Lung (tissue), 12 donors: ENCODE measurements around the gene CNTNAP2. TPM values are rescaled to one million over a fixed set of nuclear protein-coding genes. Genes with fewer than 3 reads are reported as not detected.
"Not testable (repeated sequence)": the region's sequence is repeated elsewhere in the genome, so short reads cannot be mapped to it uniquely, and the experiment has no call there.

Experiments
- ATAC-seq: fragments of 200-7000 bp; cut with Tn5 transposase; one replicate; pipeline ENCODE4 v1.9.1; 2020; ENCODE audit warnings: moderate number of reproducible peaks; ENCODE audit not compliant: insufficient read depth, low FRiP score
- DNase-seq, 3 donors: peaks; one replicate each; pipeline ENCODE4 v3.0.0-alpha.2; 2013 to 2017
- H3K27ac ChIP-seq, 2 donors: one replicate each; pipeline ENCODE4 v1.5.1; 2013; ENCODE audit warnings: mild to moderate bottlenecking in 2 of 2, moderate library complexity in 2 of 2, control low read depth in 1 of 2, inconsistent platforms in 1 of 2, low read depth in 1 of 2, low read length in 1 of 2
- H3K27me3 ChIP-seq, 3 donors: one replicate each; pipeline ENCODE4 v1.5.1; 2013; ENCODE audit warnings: low read length in 2 of 3; ENCODE audit not compliant: control insufficient read depth in 3 of 3, insufficient read depth in 3 of 3
- H3K36me3 ChIP-seq, 4 donors: one replicate each; pipeline ENCODE4 v1.5.1; 2013; ENCODE audit warnings: low read length in 4 of 4, mild to moderate bottlenecking in 1 of 4, moderate library complexity in 1 of 4; ENCODE audit not compliant: control insufficient read depth in 4 of 4, insufficient read depth in 4 of 4
- H3K4me1 ChIP-seq, 5 donors: one replicate each; pipeline ENCODE4 v1.5.1; 2013; ENCODE audit warnings: low read length in 5 of 5, mild to moderate bottlenecking in 2 of 5, moderate library complexity in 1 of 5; ENCODE audit not compliant: control insufficient read depth in 5 of 5, insufficient read depth in 5 of 5
- H3K4me3 ChIP-seq: one replicate; pipeline ENCODE4 v1.5.1; 2013; ENCODE audit warnings: mild to moderate bottlenecking, control low read depth, moderate library complexity
- H3K9ac ChIP-seq, 2 donors: one replicate each; pipeline ENCODE4 v1.5.1; 2013; ENCODE audit warnings: low read length in 2 of 2, control low read depth in 1 of 2; ENCODE audit not compliant: insufficient read depth in 1 of 2
- H3K9me3 ChIP-seq, 4 donors: one replicate each; pipeline ENCODE4 v1.5.1; 2013; ENCODE audit warnings: low read length in 3 of 4, mild to moderate bottlenecking in 1 of 4, moderate library complexity in 1 of 4; ENCODE audit not compliant: control insufficient read depth in 4 of 4, insufficient read depth in 3 of 4
- WGBS, 2 donors: extraction: QIAGEN DNeasy Blood & Tissue Kit; methylation state at CpG; one replicate each; pipeline ENCODE4 v1.1.7; 2013; 5-methylcytosine and 5-hydroxymethylcytosine counted together
- polyA plus RNA-seq, 2 donors: library from polyadenylated mRNA; stranded (reverse); fragments of 200-250 nt; gene quantifications; one replicate each; pipeline ENCODE4 v1.2.1, GENCODE V29; 2013
- total RNA-seq, 2 donors: library from RNA; depleted of rRNA in 1 of 2; stranded (reverse); fragments of >200 nt in 1 of 2; gene quantifications; one replicate each; pipeline ENCODE4 v1.2.1, GENCODE V29; 2014 to 2021
- TF ChIP-seq, protein P1 (sequence below): IDR thresholded peaks from 2 replicates; pipeline ENCODE4 v1.5.1; 2012; ENCODE audit warnings: mild to moderate bottlenecking; ENCODE audit errors: control extremely low read depth, extremely low read depth
- donor health status: control.
- donor health status: control.
- donor health status: Bipolar disorder and iron deficiency.
- donor health status: healthy.
- donor health status: DM: yes; HTN: yes; CAD: no.

CNTNAP2 gene
- total and polyA plus RNA-seq, 4 donors, result 0.18 to 45.3 (median 0.52) TPM

DNA sequence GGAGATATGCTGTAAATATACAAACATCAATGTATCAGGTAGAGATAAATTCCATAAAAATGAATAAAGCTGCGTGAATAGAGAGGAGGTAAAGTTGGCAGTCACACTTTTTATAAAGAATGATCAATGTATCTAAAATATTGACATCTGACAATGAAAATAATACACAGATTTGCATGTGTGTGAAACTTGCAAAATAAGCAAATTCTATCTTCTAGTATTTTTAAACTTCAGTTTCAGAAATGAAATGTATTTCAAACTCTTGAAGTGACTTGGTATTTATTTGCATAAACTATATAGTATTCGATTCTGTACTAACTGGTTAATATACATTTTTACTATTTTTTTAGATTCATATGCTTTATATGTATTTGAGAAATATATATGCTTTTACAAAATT, 986.6 kb downstream of the CNTNAP2 start:
- Histone ChIP-seq H3K36me3 (no peaks in the 10 kb centered on the region), H3K27ac (no peak overlapping the region), H3K4me1 (no peaks in the 10 kb centered on the region), H3K4me3 (no peak overlapping the region), H3K27me3 (no peaks in the 10 kb centered on the region), H3K9ac (no peak overlapping the region), H3K9me3 (peaks cover 0 to 6% (median 0%) of the 10 kb centered on the region in 4 donors)
- DNase-seq, result no peak
- WGBS, 2 donors, result 58 to 70% methylated on average over 2 of the region's 2 CpGs
- no peak for ATAC-seq
- TF ChIP-seq, protein P1, sequence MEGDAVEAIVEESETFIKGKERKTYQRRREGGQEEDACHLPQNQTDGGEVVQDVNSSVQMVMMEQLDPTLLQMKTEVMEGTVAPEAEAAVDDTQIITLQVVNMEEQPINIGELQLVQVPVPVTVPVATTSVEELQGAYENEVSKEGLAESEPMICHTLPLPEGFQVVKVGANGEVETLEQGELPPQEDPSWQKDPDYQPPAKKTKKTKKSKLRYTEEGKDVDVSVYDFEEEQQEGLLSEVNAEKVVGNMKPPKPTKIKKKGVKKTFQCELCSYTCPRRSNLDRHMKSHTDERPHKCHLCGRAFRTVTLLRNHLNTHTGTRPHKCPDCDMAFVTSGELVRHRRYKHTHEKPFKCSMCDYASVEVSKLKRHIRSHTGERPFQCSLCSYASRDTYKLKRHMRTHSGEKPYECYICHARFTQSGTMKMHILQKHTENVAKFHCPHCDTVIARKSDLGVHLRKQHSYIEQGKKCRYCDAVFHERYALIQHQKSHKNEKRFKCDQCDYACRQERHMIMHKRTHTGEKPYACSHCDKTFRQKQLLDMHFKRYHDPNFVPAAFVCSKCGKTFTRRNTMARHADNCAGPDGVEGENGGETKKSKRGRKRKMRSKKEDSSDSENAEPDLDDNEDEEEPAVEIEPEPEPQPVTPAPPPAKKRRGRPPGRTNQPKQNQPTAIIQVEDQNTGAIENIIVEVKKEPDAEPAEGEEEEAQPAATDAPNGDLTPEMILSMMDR, result no peak

- no peaks in the 10 kb centered on the region for H3K4me1 ChIP-seq
- WGBS, 2 donors, result 39 to 49% methylated on average over 2 of the region's 2 CpGs
- DNase-seq (no peak), ATAC-seq (no peak)
- H3K27me3 ChIP-seq, result no peaks in the 10 kb centered on the region
- peaks cover 0 to under 1% (median 0%) of the 10 kb centered on the region in 4 donors for H3K9me3 ChIP-seq
- H3K9ac ChIP-seq, result no peak overlapping the region
- TF ChIP-seq, protein P1, result no peak
- no peaks in the 10 kb centered on the region for H3K36me3 ChIP-seq
- no peak overlapping the region for H3K4me3 ChIP-seq
- H3K27ac ChIP-seq, result no peak overlapping the region
Measured at GRCh38 chr7:147106746-147107145, 990.1 kb downstream of the CNTNAP2 start.

DNA sequence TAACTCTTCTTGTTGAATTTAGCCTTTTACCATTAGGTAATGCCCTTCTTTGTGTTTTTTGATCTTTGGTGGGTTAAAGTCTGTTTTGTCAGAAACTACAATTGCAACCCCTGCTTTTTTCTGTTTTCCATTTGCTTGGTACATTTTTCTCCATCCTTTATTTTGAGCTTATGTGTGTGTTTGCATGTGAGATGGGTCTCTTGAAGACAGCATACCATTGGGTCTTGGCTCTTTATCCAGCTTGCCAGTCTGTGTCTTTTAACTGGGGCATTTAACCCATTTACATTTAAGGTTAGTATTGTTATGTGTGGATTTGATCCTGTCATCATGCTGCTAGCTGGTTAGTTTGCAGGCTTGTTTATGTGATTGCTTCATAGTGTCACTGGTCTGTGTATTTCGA, 997.9 kb downstream of the CNTNAP2 start:
- ATAC-seq, H3K36me3 ChIP-seq, H3K4me1 ChIP-seq, H3K9ac ChIP-seq, DNase-seq, H3K27me3 ChIP-seq, H3K4me3 ChIP-seq, H3K27ac ChIP-seq: not testable (repeated sequence)
- H3K9me3 ChIP-seq, result peaks cover 1 to 23% (median 14%) of the 10 kb centered on the region in 4 donors
- WGBS, 2 donors, result 76 to 93% methylated on average over 1 of the region's 1 CpG

- Histone ChIP-seq H3K36me3 (peaks cover 0 to 3% (median 0%) of the 10 kb centered on the region in 4 donors), H3K9me3 (no peaks in the 10 kb centered on the region), H3K4me1 (no peaks in the 10 kb centered on the region), H3K27ac (no peak overlapping the region), H3K4me3 (no peak overlapping the region), H3K9ac (no peak overlapping the region), H3K27me3 (no peaks in the 10 kb centered on the region)
- TF ChIP-seq, protein P1, result no peak
- no peak for ATAC-seq
- DNase-seq, result no peak
- 68 to 83% methylated on average over 2 of the region's 2 CpGs for WGBS, 2 donors
Measured at GRCh38 chr7:147136352-147136751, 1019.8 kb downstream of the CNTNAP2 start.
